DMS 273 treated with DMSO at 0.1 percent for 48 hours (cell line): Measurements from ENCODE around the gene EIF1AD.
"Not testable (repeated sequence)": the region's sequence is repeated elsewhere in the genome, so short reads cannot be mapped to it uniquely, and the experiment has no call there.

Experiments
- DNase-seq: peaks from one replicate; lab custom pipeline; 2025; lab: John Stamatoyannopoulos, UW

The EIF1AD gene, protein sequence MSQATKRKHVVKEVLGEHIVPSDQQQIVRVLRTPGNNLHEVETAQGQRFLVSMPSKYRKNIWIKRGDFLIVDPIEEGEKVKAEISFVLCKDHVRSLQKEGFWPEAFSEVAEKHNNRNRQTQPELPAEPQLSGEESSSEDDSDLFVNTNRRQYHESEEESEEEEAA

DNA sequence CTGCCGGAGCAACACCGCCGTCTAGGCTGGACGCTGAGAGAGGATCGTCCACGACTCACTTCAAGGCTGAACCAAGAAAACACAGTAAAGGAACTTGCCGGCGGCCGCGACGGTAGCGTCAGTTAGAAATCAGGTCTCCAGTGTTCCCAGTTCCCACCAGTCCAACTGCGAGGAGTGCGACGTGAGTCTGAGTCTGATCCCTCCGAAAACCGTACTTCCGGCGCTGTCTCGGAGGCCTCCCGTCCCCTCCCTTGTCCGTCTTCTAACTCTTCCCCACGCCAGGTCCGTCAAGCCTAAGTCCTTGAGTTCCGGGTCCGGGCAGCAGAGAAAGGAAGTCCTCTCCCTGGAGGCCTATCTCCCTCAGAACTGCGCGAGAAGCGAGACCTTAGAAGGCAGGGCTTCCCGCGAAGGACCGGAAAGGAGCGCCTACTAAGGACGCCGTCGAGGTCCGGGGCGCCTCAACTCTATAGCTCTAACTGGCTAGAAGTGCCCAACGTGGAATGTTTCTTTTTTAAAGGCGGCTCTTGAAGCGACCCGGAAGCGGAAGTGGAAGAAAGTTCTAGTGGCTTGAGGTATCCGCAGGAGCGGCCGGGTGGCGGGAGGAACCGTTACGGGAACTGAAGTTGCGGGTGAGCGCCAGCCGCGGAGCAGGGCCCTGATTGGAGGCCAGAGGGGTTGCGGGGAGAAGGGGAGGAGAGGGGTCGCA is at the start of gene EIF1AD, which contains the start of gene BANF1:
EIF1AD (minus strand) TSS at position 216 of the 706 bp plus-strand sequence. CDS start 1,768 bp downstream, outside the sequence.
BANF1 (plus strand) TSS at position 562 of the 706 bp plus-strand sequence. CDS start 748 bp downstream, outside the sequence.
- DNase-seq: peak; percentile 85

DNA sequence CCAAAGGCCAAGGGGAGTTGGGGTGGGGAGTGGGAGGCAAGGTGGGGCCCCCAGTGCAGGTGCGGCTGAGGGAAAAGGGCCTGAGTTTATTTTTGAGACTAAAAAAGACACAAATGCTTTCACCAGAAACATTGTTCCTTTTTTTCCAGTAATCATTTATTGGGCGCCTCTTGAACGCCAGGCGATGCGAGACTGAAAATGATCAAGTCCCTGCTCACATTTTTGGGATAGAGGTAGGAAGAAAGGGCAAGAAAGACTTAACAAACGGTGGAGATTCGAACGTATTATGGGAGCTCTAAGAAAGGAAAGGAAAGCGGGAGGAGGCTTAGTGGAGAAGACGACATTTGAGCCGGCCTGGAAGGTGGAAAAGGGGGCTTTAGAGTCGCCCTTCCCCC is 49.4 kb upstream of the EIF1AD start:
- DNase-seq: no peak

DNA sequence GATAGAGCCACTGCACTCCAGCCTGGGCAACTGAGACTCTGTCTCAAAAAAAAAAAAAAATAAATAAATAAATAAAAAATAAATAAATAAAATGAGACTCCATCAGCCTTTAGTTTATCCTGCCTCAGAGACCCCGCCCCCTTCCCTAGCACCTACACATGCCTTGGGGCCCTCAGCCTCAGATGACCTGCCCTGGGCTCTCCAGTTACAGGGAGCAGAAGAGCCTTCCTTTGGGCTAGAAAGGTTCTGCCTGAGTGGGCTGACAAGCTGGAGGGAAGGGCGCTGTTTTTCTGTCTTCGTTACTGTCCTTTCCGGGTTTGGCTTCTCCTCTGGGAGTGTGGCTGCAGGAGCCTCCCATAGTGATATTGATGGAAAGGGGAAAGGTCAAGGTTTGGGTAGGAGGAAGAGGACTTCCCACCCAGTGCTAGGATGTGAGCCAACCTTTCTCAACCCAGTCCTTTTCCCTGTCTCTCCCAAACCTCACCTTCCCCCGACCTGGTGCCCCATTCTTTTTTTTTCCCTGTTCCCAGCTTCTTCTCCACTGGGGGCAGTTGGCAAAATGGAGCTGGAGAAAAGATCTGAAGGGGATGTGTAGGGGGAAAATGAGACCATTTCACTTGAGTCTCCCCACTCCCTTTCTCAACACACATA is 48.7 kb upstream of the EIF1AD start:
- DNase-seq: no peak

DNA sequence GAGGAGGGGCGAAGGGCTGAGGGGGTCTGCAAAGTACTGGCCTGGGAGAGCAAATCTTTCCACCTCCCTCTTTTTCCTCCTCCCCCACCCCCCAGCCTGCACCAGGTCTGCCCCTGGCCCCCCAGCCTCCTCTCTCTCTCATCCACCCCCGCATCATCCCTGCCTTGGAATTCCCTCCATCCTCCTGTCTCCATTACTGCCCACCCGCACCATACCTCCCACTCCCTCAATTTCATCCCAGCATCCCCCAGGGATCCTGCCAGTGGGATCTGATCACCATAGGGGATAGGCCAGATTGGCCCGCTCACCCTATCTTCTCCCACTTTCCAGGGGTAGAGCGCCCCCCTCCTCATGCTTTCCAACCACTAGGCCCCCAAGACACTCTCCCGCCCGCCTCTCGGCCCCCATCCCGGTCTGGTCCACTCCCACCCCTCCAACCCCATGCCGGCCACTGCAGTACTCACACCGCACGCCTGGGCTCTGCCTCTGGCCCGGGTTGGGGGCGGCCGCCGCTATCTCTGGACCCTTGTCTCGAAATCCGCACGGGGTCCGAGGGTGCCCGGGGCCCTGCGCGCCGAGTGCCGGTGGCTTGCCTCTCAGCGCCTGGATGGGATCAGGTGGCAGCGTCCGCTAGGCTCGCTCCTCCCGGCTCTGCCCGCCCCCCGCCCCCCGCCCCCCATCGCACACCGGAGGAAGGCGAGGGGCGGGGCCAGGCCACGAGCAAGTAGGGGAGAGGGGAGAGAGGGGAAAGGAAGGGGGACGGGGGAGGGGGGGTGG is 46.8 kb upstream of the EIF1AD start, which contains the start of gene GAL3ST3:
GAL3ST3 (minus strand) TSS at position 615 of the 777 bp plus-strand sequence. CDS start 3,746 bp downstream, outside the sequence.
- DNase-seq: no peak

DNA sequence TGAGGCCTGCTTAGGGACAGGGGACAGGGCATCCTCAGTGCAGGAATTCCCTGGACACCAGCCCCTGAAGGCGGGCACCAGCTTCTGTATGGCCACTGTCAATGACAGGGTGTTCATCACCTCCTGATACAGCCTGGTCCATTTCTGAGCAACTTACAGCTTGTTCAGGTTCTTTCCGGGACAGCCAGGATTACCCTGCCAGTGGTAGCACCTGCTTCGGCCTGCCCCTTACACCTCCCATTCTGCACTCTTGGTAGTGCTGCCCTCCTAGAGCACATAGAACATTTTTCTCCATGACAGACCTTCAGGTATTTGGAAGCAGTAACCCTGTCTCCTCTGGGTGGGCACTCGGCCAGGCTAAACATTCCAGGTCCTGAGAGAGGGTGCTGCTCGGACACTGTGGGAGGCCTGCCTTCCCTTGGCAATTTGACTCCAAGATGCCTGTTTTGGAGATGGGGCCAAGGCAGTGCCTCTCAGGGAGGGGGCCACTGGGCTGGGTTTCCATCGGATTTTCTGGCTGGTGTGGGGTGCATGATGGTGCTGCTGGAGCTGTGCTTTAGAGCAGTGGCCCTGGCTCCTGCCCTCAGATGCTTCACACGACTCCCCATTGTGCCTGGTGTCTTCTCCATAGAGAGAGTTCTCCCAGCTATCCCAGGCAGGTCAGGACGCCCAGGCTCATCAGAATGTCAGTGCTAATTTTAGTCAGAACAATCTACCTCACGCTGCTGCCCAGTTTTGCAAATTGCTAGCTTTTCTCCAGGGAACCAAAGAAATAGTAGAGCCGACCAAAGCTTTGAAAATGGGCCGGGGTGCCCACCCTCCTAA is 45.8 kb upstream of the EIF1AD start:
- no peak for DNase-seq

DNA sequence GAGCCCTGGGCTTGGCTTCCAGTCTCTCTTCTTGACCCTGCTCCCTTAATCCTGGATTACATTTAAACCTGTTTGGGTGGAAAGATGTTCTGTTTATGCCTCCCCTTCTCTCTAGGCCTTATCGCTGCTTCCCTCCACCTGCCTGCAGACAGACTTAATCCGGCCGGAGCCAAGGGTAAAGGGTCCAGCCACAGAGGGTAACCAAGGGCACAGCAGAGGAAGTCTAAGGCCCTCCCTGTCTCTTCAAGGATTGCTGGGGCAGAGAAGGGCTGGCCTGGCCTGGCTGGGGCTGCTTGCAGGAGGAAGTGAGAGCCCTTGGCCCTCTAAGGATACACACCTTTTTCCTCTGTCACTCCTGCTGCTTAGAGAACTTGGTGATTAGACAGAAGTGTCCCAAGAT is 44.9 kb upstream of the EIF1AD start:
- DNase-seq: no peak

DNA sequence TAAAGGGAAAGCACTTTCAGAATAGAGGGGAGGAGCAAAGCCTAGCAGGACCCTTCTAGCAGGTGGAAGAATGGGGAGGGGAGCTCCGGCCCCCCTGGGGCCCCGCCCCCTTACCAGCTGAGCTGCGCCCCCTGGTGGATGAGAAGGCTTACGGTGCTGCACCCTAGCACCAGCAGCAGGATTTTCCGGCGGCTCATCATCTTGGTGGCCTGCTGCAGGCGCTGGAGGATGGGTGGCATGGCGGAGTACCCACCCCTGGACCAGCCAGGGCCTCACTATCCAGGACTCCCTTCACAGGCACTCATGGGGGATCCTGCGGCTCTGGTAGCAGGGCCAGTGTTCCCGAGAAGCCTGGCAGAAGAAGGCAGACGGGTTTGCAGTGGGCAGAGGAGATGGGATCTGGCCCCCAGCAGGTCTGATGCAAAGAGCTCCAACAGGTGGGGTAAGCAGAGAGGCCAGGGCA is 43.3 kb upstream of the EIF1AD start:
- DNase-seq: peak; percentile 14

DNA sequence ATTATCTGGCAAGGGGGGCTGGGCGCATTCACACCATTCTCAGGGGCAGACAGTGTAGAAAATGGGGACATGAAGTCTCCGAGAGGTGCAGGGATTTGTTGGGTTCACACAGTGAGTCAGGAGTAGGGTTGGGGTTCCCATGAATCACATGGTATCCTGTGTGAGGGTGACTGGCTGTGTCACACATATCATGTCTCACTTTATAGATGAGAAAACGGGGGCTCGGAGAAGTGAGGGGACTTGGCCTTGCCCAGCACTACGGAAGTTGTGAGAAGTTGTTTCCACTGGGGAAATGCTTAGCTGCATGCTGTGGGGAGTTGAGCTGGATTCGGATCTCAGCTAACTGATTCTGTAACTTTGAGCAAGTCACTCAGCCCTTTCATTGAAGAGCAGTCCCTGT is 42.8 kb upstream of the EIF1AD start:
- no peak for DNase-seq

DNA sequence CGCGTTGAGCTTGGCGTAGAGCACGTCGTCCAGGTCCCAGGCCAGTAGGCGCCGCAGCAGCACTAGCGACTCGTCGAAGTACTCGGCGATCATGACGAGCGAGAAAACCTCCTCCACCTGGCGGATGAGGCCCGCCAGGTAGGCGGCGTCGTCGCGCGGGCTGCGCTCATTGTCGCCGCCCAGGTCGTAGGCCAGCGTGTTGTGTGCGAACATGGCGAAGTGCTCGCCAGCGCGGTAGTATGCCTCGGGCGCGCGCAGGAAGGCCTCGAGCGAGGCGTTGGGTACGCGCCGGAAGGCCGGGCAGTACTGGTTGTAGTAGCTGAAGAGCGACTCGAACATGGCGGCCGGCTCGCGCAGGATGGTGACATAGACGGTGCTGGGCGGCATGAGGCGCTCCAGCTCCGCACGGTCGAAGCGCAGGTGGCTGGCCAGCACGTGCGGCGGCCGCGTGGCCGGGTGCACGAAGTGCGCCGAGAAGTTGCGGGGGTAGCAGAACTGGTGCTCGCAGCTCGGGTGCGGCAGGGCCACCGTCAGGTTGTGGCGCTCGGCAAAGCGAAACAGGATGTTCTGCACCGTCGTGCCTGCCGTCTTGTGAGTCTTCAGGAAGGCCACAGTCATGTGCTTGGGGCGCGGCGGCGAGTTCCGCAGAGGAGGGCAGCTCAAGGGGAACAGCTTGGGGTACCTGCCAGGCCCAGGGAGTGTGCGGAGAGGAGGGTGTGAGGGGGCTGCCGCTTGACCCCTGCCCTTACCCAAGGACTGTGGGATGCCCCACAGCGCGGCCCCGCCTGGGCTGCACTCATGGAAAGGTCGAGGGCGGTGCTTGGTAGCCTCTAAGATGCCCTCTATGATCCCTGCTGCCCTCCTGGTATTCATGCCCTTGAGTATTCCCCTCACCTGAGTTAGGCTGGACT is 41.3 kb upstream of the EIF1AD start:
- no peak for DNase-seq

DNA sequence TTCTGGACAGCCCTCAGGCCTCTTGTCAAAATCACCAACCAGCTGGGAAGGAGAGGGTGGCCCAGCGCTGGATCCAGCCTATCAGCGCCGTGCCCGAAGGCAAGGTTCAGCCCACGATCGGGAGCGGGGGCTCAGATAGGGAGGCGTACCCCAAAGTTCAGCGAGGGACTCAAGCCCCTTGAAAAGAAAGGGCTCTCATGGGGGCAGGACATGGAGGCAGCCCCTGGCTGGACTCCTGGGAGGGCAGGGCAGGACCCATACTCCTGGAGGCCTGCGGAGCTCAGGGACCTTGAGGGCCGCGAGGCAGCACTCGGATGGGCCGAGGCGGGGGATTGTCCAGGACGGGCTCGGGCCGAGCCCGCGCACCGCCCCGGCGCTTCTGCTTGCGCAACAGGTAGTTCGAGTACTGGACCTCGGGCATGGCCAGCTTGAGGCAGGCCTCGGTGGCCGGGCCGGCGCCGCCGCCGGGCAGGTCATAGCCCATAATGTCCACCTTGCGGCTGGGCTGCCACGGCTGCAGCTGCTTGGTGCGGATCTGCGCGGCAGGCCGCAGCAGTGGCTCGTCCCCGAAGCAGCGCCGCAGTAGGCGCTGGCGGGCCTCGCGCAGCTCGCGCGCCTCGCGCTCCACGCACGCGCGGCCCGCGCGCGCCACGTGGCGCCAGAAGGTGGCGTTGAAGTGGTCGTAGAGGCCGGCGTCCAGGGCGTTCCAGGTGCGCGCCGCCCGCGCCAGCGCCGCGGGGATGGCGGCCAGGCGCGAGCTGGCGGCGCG is 40.5 kb upstream of the EIF1AD start:
- DNase-seq: no peak

DNA sequence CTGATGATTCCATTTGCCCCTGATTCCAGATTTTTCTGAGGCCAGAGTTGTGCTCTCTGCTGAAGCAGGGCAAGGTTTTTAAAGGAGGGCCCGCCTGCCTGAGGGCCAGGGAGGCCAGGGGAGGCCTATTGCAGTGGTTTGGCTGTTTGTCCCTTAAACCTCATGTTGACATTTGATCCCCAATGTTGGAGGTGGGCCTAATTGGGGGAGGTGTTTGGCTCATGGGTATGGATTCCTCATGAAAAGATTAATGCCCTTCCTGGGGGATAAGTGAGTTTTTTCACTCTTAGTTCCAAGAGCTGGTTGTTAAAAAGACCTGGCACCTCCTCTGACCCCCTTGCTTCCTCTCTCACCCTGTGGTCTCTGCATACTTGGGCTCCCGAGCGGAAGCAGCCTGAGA is 37.8 kb upstream of the EIF1AD start:
- no peak for DNase-seq

DNA sequence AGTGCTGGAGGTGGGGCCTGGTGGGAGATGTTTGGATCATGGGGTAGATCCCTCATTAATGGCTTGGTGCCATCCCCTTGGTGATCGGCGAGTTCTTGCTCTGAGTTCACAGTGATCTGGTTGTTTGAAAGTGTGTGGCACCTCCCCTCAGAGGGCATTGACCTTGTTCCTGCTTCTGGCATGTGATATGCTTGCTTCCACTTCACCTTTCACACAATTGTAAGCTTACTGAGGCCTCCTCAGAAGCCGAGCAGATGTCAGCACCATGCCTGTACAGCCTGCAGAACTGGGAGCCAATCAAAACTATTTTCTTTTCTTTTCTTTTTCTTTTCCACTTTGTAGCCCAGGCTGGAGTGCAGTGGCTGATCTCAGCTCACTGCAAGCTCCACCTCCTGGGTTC is 35.4 kb upstream of the EIF1AD start:
- no peak for DNase-seq

DNA sequence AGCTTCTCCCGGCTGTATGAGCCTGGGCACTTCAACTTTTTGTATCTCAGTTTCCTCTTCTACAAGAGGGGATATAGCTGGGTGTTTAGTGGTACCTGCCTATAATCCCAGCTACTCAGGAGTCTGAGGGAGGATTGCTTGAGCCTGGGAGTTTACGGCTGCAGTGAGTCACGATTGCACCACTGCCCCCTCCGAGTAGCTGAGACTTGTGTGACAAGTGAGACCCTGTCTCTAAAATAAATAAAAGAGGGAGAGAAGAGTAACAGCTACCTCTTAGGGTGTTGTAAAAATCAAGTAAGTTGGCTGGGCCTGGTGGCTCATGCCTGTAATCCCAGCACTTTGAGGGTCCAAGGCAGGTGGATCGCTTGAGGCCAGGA is 34.4 kb upstream of the EIF1AD start:
- DNase-seq: no peak

DNA sequence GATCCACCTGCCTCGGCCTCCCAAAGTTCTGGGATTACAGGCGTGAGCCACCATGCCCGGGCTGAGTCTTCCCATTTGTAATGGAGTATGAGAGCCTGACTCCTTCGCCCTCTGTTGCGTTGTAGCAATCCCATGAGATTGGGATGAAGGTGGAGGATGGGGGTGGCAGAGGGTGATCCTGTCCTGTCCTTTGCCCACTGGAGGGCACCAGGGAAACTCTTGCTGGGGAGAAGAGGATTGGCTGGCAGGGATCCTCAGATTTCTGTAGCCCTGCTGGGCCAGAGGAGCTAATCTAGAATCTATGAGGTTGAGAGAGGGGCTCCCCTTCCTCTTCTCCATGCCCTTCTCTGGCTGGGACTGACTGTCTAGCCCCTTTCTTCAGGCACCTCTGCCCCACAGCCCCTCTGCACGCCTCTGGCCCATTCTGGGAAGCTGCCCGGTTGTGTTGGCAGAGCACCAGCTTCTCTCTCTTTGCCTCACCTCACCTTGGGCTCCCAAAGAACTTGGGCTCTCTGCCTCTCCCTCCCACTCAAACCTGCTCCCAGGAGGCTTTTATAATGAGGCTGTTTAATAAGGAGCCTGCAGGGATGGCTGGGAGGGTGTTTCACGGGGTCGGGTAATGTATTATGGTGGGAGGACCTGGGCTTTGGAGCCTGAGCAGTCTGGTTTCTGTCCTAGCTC is 33.8 kb upstream of the EIF1AD start:
- no peak for DNase-seq

DNA sequence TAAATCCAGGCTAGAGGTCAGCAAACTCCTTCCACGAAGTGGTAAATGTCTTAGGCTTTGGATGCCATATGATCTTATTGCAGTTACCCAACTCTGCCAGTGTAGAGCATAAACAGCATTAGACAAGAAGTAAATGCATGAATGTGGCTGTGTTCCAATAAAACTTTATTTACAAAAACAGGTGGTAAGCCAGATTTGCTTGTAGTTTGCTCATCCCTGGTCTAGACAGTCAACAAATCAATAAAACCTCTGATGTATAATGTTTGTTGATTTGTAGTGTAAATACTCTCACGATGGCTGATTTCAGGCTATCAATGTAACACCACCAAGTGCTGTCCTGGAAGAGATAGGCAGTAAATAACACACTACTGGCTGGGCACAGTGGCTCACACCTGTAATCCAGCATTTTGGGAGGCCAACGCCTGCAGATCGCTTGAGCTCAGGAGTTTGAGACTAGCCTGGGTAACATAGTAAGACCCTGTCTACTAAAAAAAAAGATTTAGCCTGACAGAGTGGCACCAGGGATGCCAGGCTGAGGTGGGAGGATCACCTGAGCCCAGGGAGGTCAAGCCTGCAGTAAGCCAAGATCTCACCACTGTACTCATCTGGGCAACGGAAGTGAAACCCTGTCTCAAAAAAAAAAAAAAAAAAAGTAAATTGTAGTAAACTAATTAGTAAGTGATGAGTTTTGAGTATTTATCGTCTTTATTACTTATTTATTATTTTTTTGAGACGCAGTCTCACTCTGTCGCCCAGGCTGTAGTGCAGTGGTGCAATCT is 31.2 kb upstream of the EIF1AD start:
- no peak for DNase-seq

DNA sequence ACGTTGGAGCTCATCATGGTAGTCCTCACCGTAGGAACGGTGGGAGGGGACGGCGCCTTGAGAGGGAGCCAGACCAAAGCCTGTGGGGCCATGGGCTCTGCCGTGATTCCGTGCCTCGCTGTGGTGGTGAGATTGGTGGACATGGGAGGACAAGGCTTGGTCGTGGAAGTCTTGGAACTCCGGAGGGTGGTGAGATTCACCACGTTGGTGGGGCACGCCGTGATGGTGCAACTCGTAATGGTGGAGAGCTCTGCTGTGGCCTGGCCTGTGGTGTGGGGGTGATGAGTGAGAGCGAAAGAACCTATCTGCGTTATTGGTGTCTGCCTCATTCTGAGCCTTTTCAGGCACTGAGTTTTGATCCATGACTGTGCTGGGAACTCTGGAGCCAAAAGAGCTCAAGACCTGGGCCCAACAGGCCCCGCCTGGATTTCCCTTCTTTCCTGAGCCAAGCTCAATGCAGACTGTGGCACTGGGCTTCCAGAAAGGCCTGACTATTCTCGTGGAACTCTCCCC is 24.1 kb upstream of the EIF1AD start, which contains the start of gene CATSPER1:
CATSPER1 (minus strand) TSS at position 463 of the 513 bp plus-strand sequence; CDS start at position 363, 100 bp downstream.
- no peak for DNase-seq

DNA sequence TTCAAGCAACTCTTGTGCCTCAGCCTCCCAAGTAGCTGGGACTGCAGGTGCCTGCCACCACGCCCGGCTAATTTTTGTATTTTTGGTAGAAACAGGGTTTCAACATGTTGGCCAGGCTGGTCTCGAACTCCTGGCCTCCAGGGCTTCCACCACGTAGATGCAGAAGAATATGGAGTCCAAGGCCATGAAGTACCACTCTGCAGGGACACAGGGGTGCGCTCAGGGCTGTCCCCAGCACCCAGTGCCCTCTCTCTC is 21.2 kb upstream of the EIF1AD start:
- not testable (repeated sequence) for DNase-seq
